Kidney (tissue), 14 donors: Measurements from ENCODE around the gene TRIM69. TPM values are rescaled to one million over a fixed set of nuclear protein-coding genes. Genes with fewer than 3 reads are reported as not detected.

Experiments used
- DNase-seq, 5 donors: peaks; one replicate each; pipeline ENCODE4 v3.0.0-alpha.2; 2013 to 2020
- FAIRE-seq: peaks from 2 replicates; lab custom pipeline; 2012; peaks lifted over from hg19 to GRCh38; lab: Jason Lieb, UNC
- H3K27ac ChIP-seq, 2 donors: one replicate each; pipeline ENCODE4 v1.7.0; 2013; ENCODE audit warnings: low read depth in 2 of 2, low read length in 2 of 2, inconsistent platforms in 1 of 2
- H3K27me3 ChIP-seq: one replicate; pipeline ENCODE4 v1.7.1; 2013; ENCODE audit warnings: low read length, inconsistent platforms; ENCODE audit not compliant: control insufficient read depth, insufficient read depth
- H3K36me3 ChIP-seq, 3 donors: one replicate each; pipeline versions ENCODE4 v1.7.0 to v1.7.1; 2013; ENCODE audit warnings: low read length in 3 of 3, control low read depth in 1 of 3, inconsistent platforms in 1 of 3; ENCODE audit not compliant: insufficient read depth in 3 of 3, control insufficient read depth in 2 of 3
- H3K4me1 ChIP-seq, 3 donors: one replicate each; pipeline versions ENCODE4 v1.7.0 to v1.7.1; 2013; ENCODE audit warnings: low read length in 3 of 3, inconsistent platforms in 1 of 3, low read depth in 1 of 3; ENCODE audit not compliant: control insufficient read depth in 2 of 3, insufficient read depth in 2 of 3
- H3K4me3 ChIP-seq, 3 donors: one replicate each; pipeline versions ENCODE4 v1.7.0 to v1.8.1; 2013; ENCODE audit warnings: low read length in 3 of 3, control low read depth in 1 of 3, inconsistent platforms in 1 of 3
- H3K9ac ChIP-seq, 3 donors: one replicate each; pipeline versions ENCODE4 v1.7.0 to v1.7.1; 2013; ENCODE audit warnings: low read length in 3 of 3, control low read depth in 1 of 3, inconsistent platforms in 1 of 3
- H3K9me3 ChIP-seq, 3 donors: one replicate each; pipeline versions ENCODE4 v1.7.0 to v1.7.1; 2013; ENCODE audit warnings: low read length in 3 of 3, control low read depth in 1 of 3, inconsistent platforms in 1 of 3; ENCODE audit not compliant: control insufficient read depth in 2 of 3, insufficient read depth in 1 of 3
- CTCF ChIP-seq: IDR thresholded peaks from 3 replicates; pipeline ENCODE4 v1.5.1; 2012; ENCODE audit warnings: mild to moderate bottlenecking, moderate library complexity, borderline replicate concordance; ENCODE audit not compliant: insufficient read depth; ENCODE audit errors: extremely low read depth
- intact Hi-C: fragments of 100-400 bp; cut with DNase I; formaldehyde crosslinking; loops from one replicate; pipeline ENCODE4 v1.11.1; 2022
- polyA plus RNA-seq: library from polyadenylated mRNA; stranded (reverse); fragments of 350-450 nt; fragmentation: Illumina TruSeq; extraction: RNeasy Lipid Tissue Mini Kit (QIAGEN cat#74804); gene quantifications from one replicate; pipeline ENCODE4 v1.2.3, GENCODE V29; 2014; ENCODE audit warnings: low read depth, low replicate concordance; ENCODE audit not compliant: insufficient read depth
- total RNA-seq: library from RNA; stranded (reverse); fragmentation: NEBNext Ultra II Directional; extraction: Animal tissue kit (Norgen Biotek cat#: 25700); gene quantifications from one replicate; pipeline ENCODE4 v1.2.1, GENCODE V29; 2021
- donor health status: control.
- donor health status: control.
- donor health status: control.
- donor health status: control.
- donor health status: control.
- donor health status: DM: yes; HTN: yes; CAD: no.
- donor health status: Normal renal cell carcinoma (clear cell type).

The TRIM69 gene
- total and polyA plus RNA-seq, 2 donors from 2014 or later: 29.6 to 41.2 TPM

- no peak overlapping the region for H3K4me3 ChIP-seq
- H3K27me3 ChIP-seq: no peaks in the 10 kb centered on the region
- no peaks in the 10 kb centered on the region for H3K9me3 ChIP-seq
- no peak for FAIRE-seq
- TF ChIP-seq CTCF: no peak
- no peak overlapping the region for H3K9ac ChIP-seq
- no peak overlapping the region for H3K27ac ChIP-seq
- H3K36me3 ChIP-seq: no peaks in the 10 kb centered on the region
- DNase-seq: no peak
- H3K4me1 ChIP-seq: no peaks in the 10 kb centered on the region
- intact Hi-C loops: no loop called here
Measured at GRCh38 chr15:44788748-44789147, 52.4 kb downstream of the TRIM69 start.

- DNase-seq: no peak
- Histone ChIP-seq H3K27ac (no peak overlapping the region), H3K4me1 (no peaks in the 10 kb centered on the region), H3K4me3 (no peak overlapping the region), H3K27me3 (no peaks in the 10 kb centered on the region), H3K36me3 (no peaks in the 10 kb centered on the region), H3K9me3 (no peaks in the 10 kb centered on the region), H3K9ac (no peak overlapping the region)
- no peak for TF ChIP-seq CTCF
- no peak for FAIRE-seq
- intact Hi-C loops: no loop called here
Measured at GRCh38 chr15:44790215-44790614, 53.9 kb downstream of the TRIM69 start.

GRCh38 chr15:44790656-44791055, 54.3 kb downstream of the TRIM69 start:
- TF ChIP-seq CTCF: no peak
- Histone ChIP-seq H3K27me3 (no peaks in the 10 kb centered on the region), H3K9ac (no peak overlapping the region), H3K4me1 (no peaks in the 10 kb centered on the region), H3K36me3 (no peaks in the 10 kb centered on the region), H3K9me3 (no peaks in the 10 kb centered on the region), H3K4me3 (no peak overlapping the region), H3K27ac (no peak overlapping the region)
- DNase-seq: no peak
- FAIRE-seq: no peak
- intact Hi-C loops: no loop called here

GRCh38 chr15:44792715-44793114, 56.4 kb downstream of the TRIM69 start:
- no peak overlapping the region for H3K27ac ChIP-seq
- H3K4me3 ChIP-seq: no peak overlapping the region
- no peaks in the 10 kb centered on the region for H3K4me1 ChIP-seq
- no peaks in the 10 kb centered on the region for H3K27me3 ChIP-seq
- intact Hi-C loops: no loop called here
- no peak for TF ChIP-seq CTCF
- H3K36me3 ChIP-seq: no peaks in the 10 kb centered on the region
- FAIRE-seq: no peak
- no peak for DNase-seq
- H3K9ac ChIP-seq: no peak overlapping the region
- no peaks in the 10 kb centered on the region for H3K9me3 ChIP-seq
